H9 (cell line): ENCODE measurements around the gene AKR1B15. TPM values are rescaled to one million over a fixed set of nuclear protein-coding genes. Genes with fewer than 3 reads are reported as not detected.

Experiments
- DNase-seq: peaks from one replicate; pipeline ENCODE4 v3.0.0-alpha.2; 2017
- H2AFZ ChIP-seq: one replicate; pipeline ENCODE4 v1.6.1; 2013; ENCODE audit warnings: mild to moderate bottlenecking, low read length, control low read depth, moderate library complexity
- H2AK5ac ChIP-seq: 2 replicates; pipeline ENCODE4 v1.6.1; 2013; ENCODE audit warnings: low read length, control low read depth, mixed read lengths; ENCODE audit not compliant: insufficient read length
- H2BK120ac ChIP-seq: one replicate; pipeline ENCODE4 v1.6.1; 2013; ENCODE audit warnings: low read depth, mild to moderate bottlenecking, low read length, control low read depth, inconsistent platforms; ENCODE audit not compliant: poor library complexity, severe bottlenecking
- H2BK12ac ChIP-seq: 2 replicates; pipeline ENCODE4 v1.6.1; 2013; ENCODE audit warnings: low read length, control low read depth, mixed read lengths, low read depth; ENCODE audit not compliant: insufficient read length
- H2BK15ac ChIP-seq: 2 replicates; pipeline ENCODE4 v1.6.1; 2013; ENCODE audit warnings: low read depth, low read length, control low read depth
- H2BK20ac ChIP-seq: one replicate; pipeline ENCODE4 v1.6.1; 2013; ENCODE audit warnings: low read depth, mild to moderate bottlenecking, low read length, control low read depth, inconsistent platforms; ENCODE audit not compliant: poor library complexity, severe bottlenecking
- H2BK5ac ChIP-seq: 2 replicates; pipeline ENCODE4 v1.6.1; 2013; ENCODE audit warnings: low read length, control low read depth, mixed read lengths; ENCODE audit not compliant: insufficient read length
- H3K14ac ChIP-seq: 2 replicates; pipeline ENCODE4 v1.6.1; 2013; ENCODE audit warnings: low read length, control low read depth; ENCODE audit not compliant: insufficient read depth
- H3K18ac ChIP-seq: 2 replicates; pipeline ENCODE4 v1.6.1; 2013; ENCODE audit warnings: low read depth, mild to moderate bottlenecking, mixed read lengths, low read length, control low read depth; ENCODE audit not compliant: insufficient read length
- H3K23ac ChIP-seq: 2 replicates; pipeline ENCODE4 v1.6.1; 2013; ENCODE audit warnings: low read length, control low read depth, mixed read lengths, low read depth; ENCODE audit not compliant: insufficient read length
- H3K23me2 ChIP-seq: 2 replicates; pipeline ENCODE4 v1.6.1; 2013; ENCODE audit warnings: low read depth, mild to moderate bottlenecking, mixed read lengths, low read length, control low read depth; ENCODE audit not compliant: insufficient read length, poor library complexity, severe bottlenecking
- H3K27ac ChIP-seq: 2 replicates; pipeline ENCODE4 v1.5.1; 2013; ENCODE audit warnings: low read length, control low read depth, mixed read lengths, low read depth; ENCODE audit not compliant: insufficient read length
- H3K27me3 ChIP-seq: 2 replicates; pipeline ENCODE4 v1.6.1; 2013; ENCODE audit warnings: low read length, control low read depth, inconsistent platforms; ENCODE audit not compliant: insufficient read depth
- H3K4ac ChIP-seq: 2 replicates; pipeline ENCODE4 v1.6.1; 2013; ENCODE audit warnings: low read depth, mild to moderate bottlenecking, control low read depth, inconsistent platforms, low read length, moderate library complexity
- H3K4me1 ChIP-seq: 2 replicates; pipeline ENCODE4 v1.6.1; 2013; ENCODE audit warnings: low read length, control low read depth, inconsistent platforms; ENCODE audit not compliant: insufficient read depth
- H3K4me2 ChIP-seq: 2 replicates; pipeline ENCODE4 v1.6.1; 2013; ENCODE audit warnings: low read length, control low read depth, mixed read lengths; ENCODE audit not compliant: insufficient read length, insufficient read depth
- H3K56ac ChIP-seq: 2 replicates; pipeline ENCODE4 v1.6.1; 2013; ENCODE audit warnings: low read depth, mild to moderate bottlenecking, mixed read lengths, low read length, control low read depth; ENCODE audit not compliant: insufficient read length
- H3K79me1 ChIP-seq: 2 replicates; pipeline ENCODE4 v1.6.1; 2013; ENCODE audit warnings: low read depth, mild to moderate bottlenecking, moderate library complexity, low read length, control low read depth, inconsistent platforms; ENCODE audit not compliant: insufficient read depth, poor library complexity, severe bottlenecking
- H3K79me2 ChIP-seq: 2 replicates; pipeline ENCODE4 v1.6.1; 2013; ENCODE audit warnings: low read length, control low read depth, inconsistent platforms; ENCODE audit not compliant: insufficient read depth
- H3K9ac ChIP-seq: 2 replicates; pipeline ENCODE4 v1.6.1; 2013; ENCODE audit warnings: low read length, control low read depth, mixed read lengths; ENCODE audit not compliant: insufficient read length; ENCODE audit errors: extremely low read depth
- H3K9me3 ChIP-seq: one replicate; pipeline ENCODE4 v1.6.1; 2013; ENCODE audit warnings: low read depth, low read length, inconsistent platforms; ENCODE audit not compliant: control insufficient read depth
- H3T11ph ChIP-seq: one replicate; pipeline ENCODE4 v1.6.1; 2013; ENCODE audit warnings: mild to moderate bottlenecking, low read length, control low read depth, inconsistent platforms
- H4K20me1 ChIP-seq: one replicate; pipeline ENCODE4 v1.6.1; 2013; ENCODE audit not compliant: control insufficient read depth, insufficient read length, insufficient read depth
- H4K5ac ChIP-seq: 2 replicates; pipeline ENCODE4 v1.6.1; 2013; ENCODE audit warnings: low read depth, mild to moderate bottlenecking, mixed read lengths, low read length, control low read depth; ENCODE audit not compliant: insufficient read length
- H4K8ac ChIP-seq: replicated peaks from 2 replicates; pipeline ENCODE4 v1.6.1; 2013; ENCODE audit warnings: low read length, control low read depth, mixed read lengths, low read depth; ENCODE audit not compliant: insufficient read length
- H4K91ac ChIP-seq: 2 replicates; pipeline ENCODE4 v1.6.1; 2013; ENCODE audit warnings: low read depth, mild to moderate bottlenecking, moderate library complexity, mixed read lengths, low read length, control low read depth; ENCODE audit not compliant: insufficient read length
- H3K27ac Mint-ChIP-seq, 3 experiments: 2 replicates in 2 of 3; 3 replicates in 1 of 3; pipeline ENCODE4 v1.8.0; 2020 to 2021; ENCODE audit warnings: mixed read lengths in 3 of 3, mild to moderate bottlenecking in 1 of 3, moderate library complexity in 1 of 3
- H3K27me3 Mint-ChIP-seq: 2 replicates; pipeline ENCODE4 v1.8.0; 2021; ENCODE audit warnings: low read depth, mild to moderate bottlenecking, moderate library complexity, mixed read lengths
- H3K36me3 Mint-ChIP-seq, 3 experiments: 2 replicates in 2 of 3; 3 replicates in 1 of 3; pipeline ENCODE4 v1.8.0; 2020 to 2021; ENCODE audit warnings: low read depth in 3 of 3, mixed read lengths in 3 of 3; ENCODE audit not compliant: insufficient read depth in 1 of 3
- H3K4me1 Mint-ChIP-seq, 2 experiments: 2 replicates each; pipeline ENCODE4 v1.8.0; 2020; ENCODE audit warnings: mixed read lengths in 2 of 2
- H3K4me3 Mint-ChIP-seq, 2 experiments: 2 replicates in 1 of 2; 3 replicates in 1 of 2; pipeline ENCODE4 v1.8.0; 2020 to 2021; ENCODE audit warnings: mild to moderate bottlenecking in 2 of 2, mixed read lengths in 2 of 2, moderate library complexity in 1 of 2
- H3K9me3 Mint-ChIP-seq, 2 experiments: 2 replicates in 1 of 2; 3 replicates in 1 of 2; pipeline ENCODE4 v1.8.0; 2020; ENCODE audit warnings: mild to moderate bottlenecking in 2 of 2, mixed read lengths in 2 of 2, moderate library complexity in 1 of 2
- WGBS: extraction: QIAGEN DNeasy Blood & Tissue Kit; methylation state at CpG from one replicate; pipeline ENCODE4 v1.1.7; 2013; ENCODE audit warnings: missing lambda C conversion rate, low lambda C conversion rate, mixed read lengths; ENCODE audit not compliant: insufficient read length; ENCODE audit errors: extremely low coverage; 5-methylcytosine and 5-hydroxymethylcytosine counted together
- total RNA-seq: library from RNA; stranded (reverse); gene quantifications from 2 replicates; pipeline ENCODE4 v1.2.1, GENCODE V29; 2021
- TF ChIP-seq, protein P1 (sequence below): fragments of 200-600 bp; sonication (generic); conservative IDR thresholded peaks from 3 replicates; pipeline ENCODE4 v1.8.0; 2021; ENCODE audit warnings: antibody characterized with exemption, mild to moderate bottlenecking

AKR1B15 gene
- total RNA-seq, 1 experiment from 2014 or later = not detected

DNA sequence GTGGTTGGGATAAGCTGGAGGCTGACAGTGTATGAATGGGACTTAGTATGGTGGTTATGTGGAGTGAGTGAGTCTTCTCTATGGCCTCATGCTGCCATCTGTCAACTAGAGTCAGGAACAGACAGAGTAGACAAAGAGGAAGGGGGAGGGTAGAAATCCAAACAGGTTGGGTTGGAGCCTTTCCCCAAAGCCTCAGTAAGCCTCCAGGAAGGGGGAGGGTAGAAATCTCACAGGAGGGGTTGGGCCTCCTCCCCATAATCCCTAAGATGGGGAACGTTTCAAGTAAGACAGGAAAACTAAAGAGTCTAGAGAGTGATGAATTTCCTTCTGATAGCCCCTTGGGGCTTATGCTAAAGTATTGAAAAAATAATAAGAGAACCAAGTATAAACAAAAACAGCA lies 2.0 kb upstream of the AKR1B15 start:
- Histone ChIP-seq H3K4ac (no peak overlapping the region), H3K9me3 (no peaks in the 10 kb centered on the region), H3T11ph (no peak overlapping the region), H4K20me1 (no peaks in the 10 kb centered on the region), H3K9ac (no peak overlapping the region), H3K23ac (no peak overlapping the region), H4K91ac (no peak overlapping the region), H3K4me1 (peaks cover 7% of the 10 kb centered on the region; the same call in 1 of the 2 replicates), H2BK120ac (no peak overlapping the region), H3K79me1 (no peaks in the 10 kb centered on the region), H2BK12ac (no peak overlapping the region), H3K23me2 (peaks cover 4% of the 10 kb centered on the region), H3K18ac (peak overlapping the region; percentile 2), H3K27ac (no peak overlapping the region), H3K79me2 (no peaks in the 10 kb centered on the region), H3K14ac (no peak overlapping the region), H2BK20ac (no peak overlapping the region), H2AFZ (no peak overlapping the region), H2AK5ac (no peak overlapping the region), H4K5ac (no peak overlapping the region), H3K27me3 (no peaks in the 10 kb centered on the region), H3K4me2 (peak overlapping the region; percentile 76), H4K8ac (no peak overlapping the region), H2BK5ac (no peak overlapping the region), H3K56ac (no peak overlapping the region), H2BK15ac (no peak overlapping the region)
- DNase-seq = no peak
- H3K9me3 Mint-ChIP-seq = no peaks in the 10 kb centered on the region
- H3K36me3 Mint-ChIP-seq = no peaks in the 10 kb centered on the region
- WGBS = no CpG with 5 or more reads among the region's 1 CpG
- peaks cover 41 to 42% of the 10 kb centered on the region in 2 experiments for H3K4me1 Mint-ChIP-seq
- H3K4me3 Mint-ChIP-seq = peak overlapping the region; percentile 70 to 82
- TF ChIP-seq, protein P1, sequence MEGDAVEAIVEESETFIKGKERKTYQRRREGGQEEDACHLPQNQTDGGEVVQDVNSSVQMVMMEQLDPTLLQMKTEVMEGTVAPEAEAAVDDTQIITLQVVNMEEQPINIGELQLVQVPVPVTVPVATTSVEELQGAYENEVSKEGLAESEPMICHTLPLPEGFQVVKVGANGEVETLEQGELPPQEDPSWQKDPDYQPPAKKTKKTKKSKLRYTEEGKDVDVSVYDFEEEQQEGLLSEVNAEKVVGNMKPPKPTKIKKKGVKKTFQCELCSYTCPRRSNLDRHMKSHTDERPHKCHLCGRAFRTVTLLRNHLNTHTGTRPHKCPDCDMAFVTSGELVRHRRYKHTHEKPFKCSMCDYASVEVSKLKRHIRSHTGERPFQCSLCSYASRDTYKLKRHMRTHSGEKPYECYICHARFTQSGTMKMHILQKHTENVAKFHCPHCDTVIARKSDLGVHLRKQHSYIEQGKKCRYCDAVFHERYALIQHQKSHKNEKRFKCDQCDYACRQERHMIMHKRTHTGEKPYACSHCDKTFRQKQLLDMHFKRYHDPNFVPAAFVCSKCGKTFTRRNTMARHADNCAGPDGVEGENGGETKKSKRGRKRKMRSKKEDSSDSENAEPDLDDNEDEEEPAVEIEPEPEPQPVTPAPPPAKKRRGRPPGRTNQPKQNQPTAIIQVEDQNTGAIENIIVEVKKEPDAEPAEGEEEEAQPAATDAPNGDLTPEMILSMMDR = no peak
- H3K27me3 Mint-ChIP-seq = peaks cover 10% of the 10 kb centered on the region
- peak overlapping the region; percentile 91 to 93 (median 92) for H3K27ac Mint-ChIP-seq
